Esophagus squamous epithelium (tissue), 4 donors: ENCODE data around the gene C16orf54.

ENCODE experiments used
- POLR2A ChIP-seq, 4 donors: fragments of 450-650 bp; IDR thresholded peaks; one replicate each; pipeline ENCODE4 v1.6.1; 2017; ENCODE audit warnings: antibody characterized with exemption in 4 of 4, mild to moderate bottlenecking in 4 of 4, moderate library complexity in 3 of 4
- TF ChIP-seq, protein P1 (sequence below), 6 experiments: fragments of 450-650 bp in 4 of 6; fragments of 200-600 bp in 2 of 6; sonication (generic) in 2 of 6; IDR thresholded peaks; one replicate each; pipeline ENCODE4 v1.5.1; 2016 to 2019; ENCODE audit warnings: antibody characterized with exemption in 6 of 6, mild to moderate bottlenecking in 4 of 6, moderate library complexity in 4 of 6

DNA sequence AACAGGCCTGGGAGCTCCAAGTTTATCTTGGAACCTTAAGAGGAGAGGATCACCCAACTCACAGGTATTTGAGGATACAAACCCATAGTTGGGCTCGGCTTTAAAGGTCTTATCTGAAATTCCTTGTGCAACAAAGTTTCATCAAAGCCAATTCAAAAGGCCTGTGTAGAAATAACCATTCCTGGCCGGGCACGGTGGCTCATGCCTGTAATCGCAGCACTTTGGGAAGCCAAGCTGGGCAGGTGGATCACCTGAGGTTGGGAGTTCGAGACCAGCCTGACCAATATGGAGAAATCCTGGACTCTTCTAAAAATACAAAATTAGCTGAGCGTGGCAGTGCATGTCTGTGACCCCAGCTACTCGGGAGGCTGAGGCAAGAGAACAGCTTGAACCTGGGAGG lies 28.7 kb downstream of the C16orf54 start:
- TF ChIP-seq, protein P1, sequence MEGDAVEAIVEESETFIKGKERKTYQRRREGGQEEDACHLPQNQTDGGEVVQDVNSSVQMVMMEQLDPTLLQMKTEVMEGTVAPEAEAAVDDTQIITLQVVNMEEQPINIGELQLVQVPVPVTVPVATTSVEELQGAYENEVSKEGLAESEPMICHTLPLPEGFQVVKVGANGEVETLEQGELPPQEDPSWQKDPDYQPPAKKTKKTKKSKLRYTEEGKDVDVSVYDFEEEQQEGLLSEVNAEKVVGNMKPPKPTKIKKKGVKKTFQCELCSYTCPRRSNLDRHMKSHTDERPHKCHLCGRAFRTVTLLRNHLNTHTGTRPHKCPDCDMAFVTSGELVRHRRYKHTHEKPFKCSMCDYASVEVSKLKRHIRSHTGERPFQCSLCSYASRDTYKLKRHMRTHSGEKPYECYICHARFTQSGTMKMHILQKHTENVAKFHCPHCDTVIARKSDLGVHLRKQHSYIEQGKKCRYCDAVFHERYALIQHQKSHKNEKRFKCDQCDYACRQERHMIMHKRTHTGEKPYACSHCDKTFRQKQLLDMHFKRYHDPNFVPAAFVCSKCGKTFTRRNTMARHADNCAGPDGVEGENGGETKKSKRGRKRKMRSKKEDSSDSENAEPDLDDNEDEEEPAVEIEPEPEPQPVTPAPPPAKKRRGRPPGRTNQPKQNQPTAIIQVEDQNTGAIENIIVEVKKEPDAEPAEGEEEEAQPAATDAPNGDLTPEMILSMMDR (IDR thresholded peaks at IDR 0.05) = no peak
- no peak for TF ChIP-seq POLR2A (IDR thresholded peaks at IDR 0.05)
